ENCODE results near the gene SERPINA5.
"Not testable (repeated sequence)": the region's sequence is repeated elsewhere in the genome, so short reads cannot be mapped to it uniquely, and the experiment has no call there.

The SERPINA5 gene

GRCh38 chr14:94608966-94609365, 27.7 kb downstream of the SERPINA5 start:
- DNase-seq = not testable (repeated sequence)

DNA sequence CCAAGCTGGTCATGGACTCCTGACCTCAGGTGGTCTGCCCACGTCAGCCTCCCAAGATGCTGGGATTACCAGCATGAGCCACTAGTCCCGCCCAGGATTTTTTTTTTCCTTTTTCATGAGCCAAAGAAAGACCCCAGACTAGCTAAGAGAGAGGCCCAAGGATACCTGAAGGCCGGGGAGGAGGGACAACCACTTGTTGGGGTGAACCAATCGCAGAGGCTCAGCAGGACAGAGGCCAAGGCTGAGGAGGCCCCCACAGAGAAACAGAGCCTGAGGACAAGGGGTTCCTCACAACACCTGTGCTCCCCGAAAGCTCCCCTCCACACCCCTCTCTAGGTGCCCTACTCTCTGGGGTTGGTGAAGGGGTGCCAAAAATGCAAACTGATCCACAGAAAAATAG, 30.0 kb downstream of the SERPINA5 start:
- no peak for DNase-seq

DNA sequence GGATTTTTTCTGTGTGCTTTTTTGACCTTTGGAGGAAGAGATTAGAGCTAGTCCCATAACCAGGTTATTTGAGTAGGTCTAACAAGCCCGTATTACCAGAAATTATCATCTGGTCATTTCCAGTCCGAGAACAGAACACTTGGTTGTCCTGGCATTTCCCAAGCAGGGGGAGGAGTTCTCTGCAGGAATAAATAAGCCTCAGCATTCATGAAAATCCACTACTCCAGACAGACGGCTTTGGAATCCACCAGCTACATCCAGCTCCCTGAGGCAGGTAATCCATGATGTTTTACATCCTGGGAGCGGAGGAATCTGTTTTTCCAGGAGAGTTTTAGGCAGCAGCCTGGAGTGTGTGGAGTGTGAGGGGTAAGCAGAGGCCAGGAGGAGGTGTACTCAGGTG, 30.9 kb downstream of the SERPINA5 start, which contains the start of gene SERPINA3:
Gene SERPINA3, plus strand, starts transcription at position 218 of the 400 bp plus-strand sequence. CDS start 2,051 bp downstream, outside the sequence.
- DNase-seq = no peak

DNA sequence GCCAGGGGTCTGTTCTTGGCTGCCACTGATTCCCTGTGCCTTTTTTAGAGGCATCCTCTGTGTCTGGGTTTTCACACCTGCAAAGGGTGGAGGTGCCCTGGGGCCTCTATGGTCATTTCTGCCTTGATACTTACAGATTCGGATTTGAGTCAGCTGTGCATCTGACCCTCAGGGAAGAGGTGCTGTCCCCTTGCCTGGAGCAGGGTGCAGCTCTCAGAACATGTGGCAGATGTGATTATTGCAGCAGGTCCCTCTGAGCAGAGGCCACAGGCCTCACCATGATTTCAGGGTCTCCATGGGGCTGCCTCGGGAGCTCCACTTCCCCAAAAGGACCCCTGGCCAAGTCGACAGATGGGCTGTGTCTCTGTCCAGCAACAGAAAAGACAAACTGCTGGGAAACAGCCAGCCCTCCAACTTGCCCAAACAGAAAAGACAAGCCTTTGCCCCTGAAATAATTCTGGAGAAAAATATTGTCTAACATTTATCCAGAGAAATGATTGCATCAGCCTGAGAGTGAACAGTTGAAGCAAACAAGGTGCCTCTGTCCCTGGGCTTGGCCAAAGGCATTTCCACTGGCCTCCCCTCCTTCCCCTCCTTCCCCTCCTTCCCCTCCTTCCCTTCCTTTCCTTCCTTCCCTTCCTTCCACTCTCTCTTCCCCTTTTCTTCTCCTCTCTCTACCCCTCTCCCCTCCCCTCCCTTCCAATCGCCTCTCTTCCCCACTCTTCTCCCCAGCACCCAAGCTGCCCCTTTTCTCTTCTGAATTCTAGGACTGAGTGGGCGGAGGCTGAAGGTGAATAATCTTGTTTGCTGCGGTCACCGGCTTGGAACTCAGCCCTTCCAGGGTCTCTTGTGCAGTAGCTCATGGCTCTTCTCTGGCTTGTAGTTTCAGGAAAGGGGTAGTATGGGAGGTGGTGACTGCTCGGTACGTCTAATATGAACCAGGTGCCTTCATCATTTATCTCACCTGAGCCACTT, 31.6 kb downstream of the SERPINA5 start:
- no peak for DNase-seq

GRCh38 chr14:94613720-94614644, 32.8 kb downstream of the SERPINA5 start:
- DNase-seq = no peak

GRCh38 chr14:94614802-94615201, 33.6 kb downstream of the SERPINA5 start:
- DNase-seq = no peak

GRCh38 chr14:94615254-94615653, 34.0 kb downstream of the SERPINA5 start:
- no peak for DNase-seq

- DNase-seq = no peak
Measured at GRCh38 chr14:94615823-94616570, 34.8 kb downstream of the SERPINA5 start.

DNA sequence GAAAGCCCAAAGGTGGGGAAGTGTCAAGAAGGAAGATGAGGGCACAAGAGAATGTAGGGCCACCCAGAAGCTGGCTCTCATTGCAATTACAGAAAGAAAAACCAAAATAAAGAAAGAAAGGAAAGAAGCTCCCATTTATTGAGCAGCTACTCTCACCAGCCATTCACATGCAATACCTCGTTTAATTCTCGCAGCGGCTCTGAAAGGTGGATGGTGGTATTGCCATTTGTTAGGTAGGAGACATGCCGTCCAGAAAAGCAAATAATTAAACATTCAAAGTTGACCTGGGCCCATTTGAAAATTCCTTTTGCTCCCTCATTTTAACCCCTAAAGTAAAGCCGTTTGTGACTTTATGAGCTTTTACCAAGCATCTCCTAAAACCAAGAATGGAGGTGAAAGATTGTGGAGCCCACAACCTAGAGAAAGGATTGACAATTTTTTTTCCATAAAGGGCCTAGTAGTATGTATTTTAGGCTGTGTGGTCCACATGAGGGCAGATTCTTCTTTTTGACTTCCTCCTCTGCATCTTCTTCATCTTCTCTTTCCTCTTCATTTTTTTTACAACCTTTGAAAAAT, 36.2 kb downstream of the SERPINA5 start:
- DNase-seq = no peak

DNA sequence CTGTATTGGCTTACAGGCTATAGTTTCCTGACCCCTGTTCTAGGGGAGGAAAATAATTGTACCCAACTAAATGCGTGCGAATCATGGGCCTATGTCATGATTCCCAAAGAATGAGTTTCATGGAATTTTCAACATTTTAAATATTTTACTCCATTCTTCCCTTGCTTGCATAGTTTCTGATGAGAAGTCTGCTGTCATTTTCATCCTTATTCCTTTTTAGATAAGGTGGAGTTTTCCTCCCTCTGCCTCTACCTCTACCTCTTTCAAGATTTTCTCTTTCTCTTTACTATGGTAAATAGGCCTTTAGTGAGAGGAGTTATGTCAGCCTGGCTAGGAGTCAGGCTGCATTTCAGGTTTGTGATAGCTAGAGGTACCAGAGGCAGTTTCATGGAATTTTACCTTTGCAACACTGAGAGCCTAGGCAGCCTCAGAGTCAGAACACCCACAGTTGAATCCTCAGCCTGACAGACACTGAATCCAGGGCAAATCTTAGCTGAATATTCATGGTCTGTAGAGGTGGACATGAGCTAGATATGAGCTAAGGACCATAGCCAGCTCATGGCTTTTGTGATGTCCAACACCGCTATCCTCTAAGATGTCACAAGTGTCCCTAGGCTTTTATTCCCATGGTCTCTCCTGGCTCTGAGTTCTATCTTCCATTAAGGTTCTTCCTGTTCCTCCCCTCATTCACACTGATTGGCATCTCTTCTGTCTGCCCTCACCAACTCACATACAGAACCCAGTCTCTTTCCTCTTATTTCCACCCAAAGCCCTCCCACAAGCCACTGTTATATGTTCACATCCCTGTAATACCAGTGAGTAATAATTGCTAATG, 37.0 kb downstream of the SERPINA5 start:
- DNase-seq = no peak

GRCh38 chr14:94619297-94619696, 38.1 kb downstream of the SERPINA5 start:
- DNase-seq = no peak

GRCh38 chr14:94620597-94620996, 39.4 kb downstream of the SERPINA5 start:
- DNase-seq = no peak

GRCh38 chr14:94621358-94622134, 40.3 kb downstream of the SERPINA5 start:
- DNase-seq = no peak

GRCh38 chr14:94622653-94623421, 41.6 kb downstream of the SERPINA5 start:
- no peak for DNase-seq

DNA sequence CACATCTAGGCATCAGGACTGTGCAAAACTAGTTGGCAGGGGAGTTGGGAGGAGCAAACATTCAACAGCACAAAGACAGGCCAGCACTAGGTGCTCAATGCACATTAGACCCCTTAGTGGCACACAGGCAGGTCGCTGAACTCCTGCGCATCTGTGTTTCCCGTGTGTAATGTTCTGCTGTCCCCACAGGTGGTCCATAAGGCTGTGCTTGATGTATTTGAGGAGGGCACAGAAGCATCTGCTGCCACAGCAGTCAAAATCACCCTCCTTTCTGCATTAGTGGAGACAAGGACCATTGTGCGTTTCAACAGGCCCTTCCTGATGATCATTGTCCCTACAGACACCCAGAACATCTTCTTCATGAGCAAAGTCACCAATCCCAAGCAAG, 42.2 kb downstream of the SERPINA5 start:
- no peak for DNase-seq

DNA sequence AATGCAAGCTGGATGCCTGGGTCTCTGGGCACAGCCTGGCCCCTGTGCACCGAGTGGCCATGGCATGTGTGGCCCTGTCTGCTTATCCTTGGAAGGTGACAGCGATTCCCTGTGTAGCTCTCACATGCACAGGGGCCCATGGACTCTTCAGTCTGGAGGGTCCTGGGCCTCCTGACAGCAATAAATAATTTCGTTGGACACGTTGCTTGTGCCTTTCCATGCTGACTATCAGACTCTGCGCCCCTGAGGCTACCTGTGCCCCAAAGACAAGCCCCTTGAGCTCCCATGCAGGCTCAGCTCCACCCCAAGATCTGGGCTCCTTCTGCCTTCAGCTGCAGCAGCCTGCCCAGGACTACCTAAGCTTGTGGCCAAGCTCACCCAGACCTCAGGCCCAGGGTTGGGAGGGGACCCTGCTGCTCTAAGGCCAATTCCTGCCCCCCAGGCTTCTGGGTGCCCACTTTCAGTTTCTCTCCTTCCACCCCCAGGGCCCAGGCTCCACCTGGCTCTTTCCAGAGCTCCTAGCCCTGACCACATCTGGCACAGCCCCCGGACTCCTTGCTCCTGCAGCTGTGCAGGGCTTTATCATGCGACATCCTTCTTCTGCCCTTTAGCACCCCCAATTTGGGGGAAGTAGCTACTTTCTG, 42.8 kb downstream of the SERPINA5 start:
- DNase-seq = no peak

DNA sequence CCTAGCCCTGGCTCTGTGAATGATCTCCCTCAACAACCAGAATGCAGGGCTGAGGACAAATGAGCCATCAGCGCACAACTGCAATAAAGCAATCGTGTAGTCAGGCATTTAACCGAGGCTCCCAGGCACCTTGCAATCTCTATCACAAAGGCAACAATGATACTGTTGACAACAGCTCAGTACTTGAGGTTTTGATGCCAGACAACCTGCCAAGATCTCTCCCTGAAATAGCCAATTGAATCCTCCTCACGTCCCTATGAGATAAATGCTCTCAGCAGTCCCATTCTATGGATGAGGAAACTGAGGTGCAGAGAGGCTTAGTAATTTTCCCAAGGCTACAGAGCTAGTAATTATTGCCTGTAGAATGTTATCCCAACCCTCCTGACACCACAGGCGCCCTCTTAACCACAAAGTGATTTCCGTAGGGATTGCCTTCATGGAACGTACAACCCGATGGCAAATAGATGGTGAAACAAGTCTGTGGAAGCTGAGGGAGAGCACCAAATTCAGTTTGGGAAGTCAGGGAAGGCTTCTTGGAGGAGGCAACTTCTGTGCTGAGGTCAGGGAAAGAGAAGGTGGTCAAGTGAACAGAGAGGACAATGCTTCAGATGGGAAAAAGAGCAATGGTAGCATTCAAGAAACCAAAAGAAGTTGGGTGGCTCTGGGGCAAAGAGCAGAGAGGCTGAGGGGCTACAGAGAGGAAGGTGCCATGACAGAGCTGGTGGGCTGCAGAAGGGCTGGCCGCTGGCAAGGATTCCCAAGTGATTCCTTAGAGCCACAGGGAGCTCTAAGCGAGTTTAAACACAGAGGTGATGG, 43.5 kb downstream of the SERPINA5 start:
- no peak for DNase-seq

GRCh38 chr14:94625353-94625635, 44.1 kb downstream of the SERPINA5 start:
- no peak for DNase-seq

GRCh38 chr14:94628578-94628977, 47.4 kb downstream of the SERPINA5 start:
- no peak for DNase-seq
